Neural crest cell (in vitro differentiated cells): ENCODE measurements around the gene OR2W3. TPM values are rescaled to one million over a fixed set of nuclear protein-coding genes. Genes with fewer than 3 reads are reported as not detected.

Source experiments
- DNase-seq: peaks from one replicate; pipeline ENCODE4 v3.0.0; 2021; ENCODE audit warnings: low read depth, mixed read lengths, low spot score
- H3K27ac Mint-ChIP-seq: one replicate; pipeline ENCODE4 v1.8.0; 2021; ENCODE audit warnings: mild to moderate bottlenecking, mixed read lengths; ENCODE audit not compliant: unreplicated experiment
- H3K27me3 Mint-ChIP-seq: 2 replicates; pipeline ENCODE4 v1.8.0; 2021; ENCODE audit warnings: low read depth, mild to moderate bottlenecking, mixed read lengths
- H3K36me3 Mint-ChIP-seq: 2 replicates; pipeline ENCODE4 v1.8.0; 2021; ENCODE audit warnings: low read depth, mild to moderate bottlenecking, mixed read lengths
- H3K4me1 Mint-ChIP-seq: 2 replicates; pipeline ENCODE4 v1.8.0; 2021; ENCODE audit warnings: mixed read lengths
- H3K4me3 Mint-ChIP-seq: one replicate; pipeline ENCODE4 v1.8.0; 2021; ENCODE audit warnings: mild to moderate bottlenecking, mixed read lengths
- H3K9me3 Mint-ChIP-seq: 2 replicates; pipeline ENCODE4 v1.8.0; 2021; ENCODE audit warnings: mixed read lengths
- CTCF ChIP-seq: fragments of 200-600 bp; sonication (generic); conservative IDR thresholded peaks from 2 replicates; pipeline ENCODE4 v1.5.0; 2021; ENCODE audit warnings: antibody characterized with exemption, mild to moderate bottlenecking
- total RNA-seq: library from RNA; stranded (reverse); gene quantifications from 2 replicates; pipeline ENCODE4 v1.2.1, GENCODE V29; 2021

The OR2W3 gene
- total RNA-seq, 1 donor from 2014 or later, result 0.96 TPM

- H3K9me3 Mint-ChIP-seq, result peaks cover 8% of the 10 kb centered on the region
- H3K27ac Mint-ChIP-seq, result no peak overlapping the region
- no peak for DNase-seq
- TF ChIP-seq CTCF, result no peak
- no peaks in the 10 kb centered on the region for H3K36me3 Mint-ChIP-seq
- H3K4me3 Mint-ChIP-seq, result no peak overlapping the region
- H3K4me1 Mint-ChIP-seq, result no peaks in the 10 kb centered on the region
- H3K27me3 Mint-ChIP-seq, result peaks cover 4% of the 10 kb centered on the region
Observed at GRCh38 chr1:247914941-247915662, 19.7 kb downstream of the OR2W3 start.

GRCh38 chr1:247919952-247920351 is 24.6 kb downstream of the OR2W3 start, which contains the start of gene OR2T8:
Gene OR2T8 (plus strand): TSS chr1:247920252. CDS start chr1:247921018, 766 bp downstream.
- Mint-ChIP-seq H3K27ac (no peak within 1 kb of the TSS), H3K9me3 (no peaks in the 10 kb centered on the region), H3K4me1 (no peaks in the 10 kb centered on the region), H3K4me3 (no peak within 1 kb of the TSS), H3K36me3 (no peaks in the 10 kb centered on the region), H3K27me3 (peaks cover 4% of the 10 kb centered on the region)
- TF ChIP-seq CTCF, result no peak
- DNase-seq, result no peak

GRCh38 chr1:247923941-247924340 is 28.6 kb downstream of the OR2W3 start:
- no peaks in the 10 kb centered on the region for H3K9me3 Mint-ChIP-seq
- H3K27me3 Mint-ChIP-seq, result no peaks in the 10 kb centered on the region
- H3K27ac Mint-ChIP-seq, result no peak overlapping the region
- no peak for DNase-seq
- no peaks in the 10 kb centered on the region for H3K36me3 Mint-ChIP-seq
- no peaks in the 10 kb centered on the region for H3K4me1 Mint-ChIP-seq
- no peak for TF ChIP-seq CTCF
- H3K4me3 Mint-ChIP-seq, result no peak overlapping the region

- H3K36me3 Mint-ChIP-seq, result no peaks in the 10 kb centered on the region
- H3K4me1 Mint-ChIP-seq, result no peaks in the 10 kb centered on the region
- no peak within 1 kb of the TSS for H3K4me3 Mint-ChIP-seq
- no peak within 1 kb of the TSS for H3K27ac Mint-ChIP-seq
- no peaks in the 10 kb centered on the region for H3K27me3 Mint-ChIP-seq
- DNase-seq, result no peak
- no peak for TF ChIP-seq CTCF
- H3K9me3 Mint-ChIP-seq, result no peaks in the 10 kb centered on the region
Observed at GRCh38 chr1:247924868-247925267, 29.5 kb downstream of the OR2W3 start, which contains the start of gene OR2AJ1. Gene OR2AJ1 (plus strand): TSS chr1:247924889. CDS start chr1:247933769, 8,880 bp downstream.

- no peak for TF ChIP-seq CTCF
- Mint-ChIP-seq H3K27me3 (peaks cover 15% of the 10 kb centered on the region), H3K4me1 (no peaks in the 10 kb centered on the region), H3K27ac (no peak overlapping the region), H3K36me3 (no peaks in the 10 kb centered on the region), H3K4me3 (no peak overlapping the region), H3K9me3 (no peaks in the 10 kb centered on the region)
- no peak for DNase-seq
Observed at GRCh38 chr1:247933989-247934388, 38.6 kb downstream of the OR2W3 start.
